Peyer's patch (tissue), 4 donors: Measurements from ENCODE around the gene PDP2.

Source experiments
- CTCF ChIP-seq, 6 experiments: fragments of 450-650 bp in 4 of 6; fragments of 200-600 bp in 2 of 6; sonication (generic) in 1 of 6; IDR thresholded peaks; one replicate each; pipeline ENCODE4 v1.5.1; 2017 to 2019; ENCODE audit warnings: antibody characterized with exemption in 6 of 6, mild to moderate bottlenecking in 3 of 6, moderate library complexity in 1 of 6
- POLR2A ChIP-seq, 2 donors: fragments of 450-650 bp; IDR thresholded peaks; one replicate each; pipeline ENCODE4 v1.5.1; 2017; ENCODE audit warnings: antibody characterized with exemption in 2 of 2, mild to moderate bottlenecking in 2 of 2, moderate library complexity in 2 of 2

GRCh38 chr16:66914541-66914940 lies 34.2 kb downstream of the PDP2 start:
- TF ChIP-seq CTCF (IDR thresholded peaks at IDR 0.05), result no peak
- no peak for TF ChIP-seq POLR2A (IDR thresholded peaks at IDR 0.05)
